ENCODE results near the gene COL4A3. TPM values are rescaled to one million over a fixed set of nuclear protein-coding genes. Genes with fewer than 3 reads are reported as not detected.
A peak's percentile ranks its signal among the peaks of the same experiment; 100 is the strongest.

COL4A3 gene
- total and polyA plus RNA-seq, 2 experiments from 2014 or later: 0.29 TPM; not detected in 1

DNA sequence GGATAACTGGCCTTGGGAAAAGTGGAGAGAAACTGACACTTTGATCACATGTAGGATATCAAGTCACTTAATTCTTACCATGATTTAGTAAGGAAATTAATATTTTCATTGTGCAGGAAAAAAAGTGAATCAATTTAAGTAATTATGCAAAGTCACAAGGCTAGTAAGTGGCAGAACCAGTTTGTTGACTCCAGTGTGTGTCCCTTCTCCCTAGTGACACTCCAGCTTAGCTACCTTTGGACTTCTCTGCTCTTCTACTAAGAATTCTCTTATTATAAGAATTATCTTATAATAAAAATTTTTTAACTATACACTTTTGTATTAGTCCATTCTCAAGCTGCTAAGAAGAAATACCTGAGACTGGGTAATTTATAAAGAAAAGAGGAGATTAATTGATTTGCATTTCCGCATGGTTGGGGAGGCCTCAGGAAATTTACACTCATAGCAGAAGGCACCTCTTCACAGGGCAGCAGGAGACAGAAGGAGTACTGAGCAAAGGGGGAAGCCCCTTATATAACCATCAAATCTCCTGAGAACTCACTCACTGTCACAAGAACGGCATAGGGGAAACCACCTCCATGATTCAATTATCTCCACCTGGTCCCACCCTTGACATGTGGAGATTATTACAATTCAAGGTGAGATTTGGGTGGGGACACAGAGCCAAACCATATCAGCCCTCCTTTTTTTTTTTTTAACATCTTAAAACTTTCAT is 14.0 kb upstream of the COL4A3 start:
- no peaks in the 10 kb centered on the region for H3K4me1 ChIP-seq (ENCODE audit: low read depth)
- TF ChIP-seq, protein P1, sequence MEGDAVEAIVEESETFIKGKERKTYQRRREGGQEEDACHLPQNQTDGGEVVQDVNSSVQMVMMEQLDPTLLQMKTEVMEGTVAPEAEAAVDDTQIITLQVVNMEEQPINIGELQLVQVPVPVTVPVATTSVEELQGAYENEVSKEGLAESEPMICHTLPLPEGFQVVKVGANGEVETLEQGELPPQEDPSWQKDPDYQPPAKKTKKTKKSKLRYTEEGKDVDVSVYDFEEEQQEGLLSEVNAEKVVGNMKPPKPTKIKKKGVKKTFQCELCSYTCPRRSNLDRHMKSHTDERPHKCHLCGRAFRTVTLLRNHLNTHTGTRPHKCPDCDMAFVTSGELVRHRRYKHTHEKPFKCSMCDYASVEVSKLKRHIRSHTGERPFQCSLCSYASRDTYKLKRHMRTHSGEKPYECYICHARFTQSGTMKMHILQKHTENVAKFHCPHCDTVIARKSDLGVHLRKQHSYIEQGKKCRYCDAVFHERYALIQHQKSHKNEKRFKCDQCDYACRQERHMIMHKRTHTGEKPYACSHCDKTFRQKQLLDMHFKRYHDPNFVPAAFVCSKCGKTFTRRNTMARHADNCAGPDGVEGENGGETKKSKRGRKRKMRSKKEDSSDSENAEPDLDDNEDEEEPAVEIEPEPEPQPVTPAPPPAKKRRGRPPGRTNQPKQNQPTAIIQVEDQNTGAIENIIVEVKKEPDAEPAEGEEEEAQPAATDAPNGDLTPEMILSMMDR (IDR thresholded peaks at IDR 0.05; ENCODE audit: low read depth, low read length): no peak
- no peaks in the 10 kb centered on the region for H3K36me3 ChIP-seq
- no peak overlapping the region for H3K27ac ChIP-seq
- no peaks in the 10 kb centered on the region for H3K9me3 ChIP-seq (ENCODE audit: low read depth)
- DNase-seq (ENCODE audit: low read depth in 1 of 2, low spot score in 1 of 2): no peak
- H3K4me3 ChIP-seq: no peak overlapping the region
- H3K27me3 ChIP-seq: no peaks in the 10 kb centered on the region

GRCh38 chr2:227152093-227152766 is 12.2 kb upstream of the COL4A3 start:
- no peaks in the 10 kb centered on the region for H3K9me3 ChIP-seq (ENCODE audit: low read depth)

DNA sequence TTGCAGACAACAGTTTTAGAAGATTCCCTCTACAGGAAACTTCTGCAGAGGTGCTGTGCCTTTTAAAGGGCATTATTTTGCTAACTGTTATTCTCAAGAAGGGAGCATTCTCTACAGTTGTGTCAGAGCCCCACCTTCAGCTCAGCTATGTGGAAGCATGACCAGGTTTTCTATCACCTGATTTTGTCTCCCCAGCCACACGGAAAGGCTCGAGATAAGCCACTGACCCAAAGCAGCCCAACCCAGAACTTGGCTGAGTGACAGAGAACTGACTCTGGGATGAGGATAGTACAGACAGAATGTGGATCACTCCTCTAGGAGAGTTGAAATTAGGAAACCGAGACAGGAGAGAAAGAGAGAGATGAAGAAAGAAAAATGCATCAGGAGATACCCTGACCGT is 11.1 kb upstream of the COL4A3 start:
- no peak for DNase-seq (ENCODE audit: low read depth in 1 of 2, low spot score in 1 of 2)
- H3K4me3 ChIP-seq: no peak overlapping the region
- H3K27ac ChIP-seq: no peak overlapping the region
- H3K36me3 ChIP-seq: no peaks in the 10 kb centered on the region
- H3K4me1 ChIP-seq (ENCODE audit: low read depth): no peaks in the 10 kb centered on the region
- TF ChIP-seq, protein P1 (IDR thresholded peaks at IDR 0.05; ENCODE audit: low read depth, low read length): no peak
- no peaks in the 10 kb centered on the region for H3K9me3 ChIP-seq (ENCODE audit: low read depth)
- peaks cover 4% of the 10 kb centered on the region for H3K27me3 ChIP-seq

More at GRCh38 chr2:227152093-227152766, 12.2 kb upstream of the COL4A3 start:
- H3K4me3 ChIP-seq: no peak overlapping the region
- no peak overlapping the region for H3K27ac ChIP-seq
- H3K4me1 ChIP-seq (ENCODE audit: low read depth): no peaks in the 10 kb centered on the region
- H3K36me3 ChIP-seq: no peaks in the 10 kb centered on the region
- H3K27me3 ChIP-seq: peaks cover 4% of the 10 kb centered on the region
- TF ChIP-seq, protein P1 (IDR thresholded peaks at IDR 0.05; ENCODE audit: low read depth, low read length): no peak
- DNase-seq (ENCODE audit: low read depth in 1 of 2, low spot score in 1 of 2): no peak

- H3K27me3 ChIP-seq: peaks cover 5% of the 10 kb centered on the region
- no peaks in the 10 kb centered on the region for H3K36me3 ChIP-seq
- H3K27ac ChIP-seq: no peak overlapping the region
- no peaks in the 10 kb centered on the region for H3K9me3 ChIP-seq (ENCODE audit: low read depth)
- H3K4me3 ChIP-seq: no peak overlapping the region
- no peak for DNase-seq (ENCODE audit: low read depth in 1 of 2, low spot score in 1 of 2)
- H3K4me1 ChIP-seq (ENCODE audit: low read depth): no peaks in the 10 kb centered on the region
- TF ChIP-seq, protein P1 (IDR thresholded peaks at IDR 0.05; ENCODE audit: low read depth, low read length): no peak
These were observed 10.5 kb upstream of the COL4A3 start for GRCh38 chr2:227153758-227154486.

DNA sequence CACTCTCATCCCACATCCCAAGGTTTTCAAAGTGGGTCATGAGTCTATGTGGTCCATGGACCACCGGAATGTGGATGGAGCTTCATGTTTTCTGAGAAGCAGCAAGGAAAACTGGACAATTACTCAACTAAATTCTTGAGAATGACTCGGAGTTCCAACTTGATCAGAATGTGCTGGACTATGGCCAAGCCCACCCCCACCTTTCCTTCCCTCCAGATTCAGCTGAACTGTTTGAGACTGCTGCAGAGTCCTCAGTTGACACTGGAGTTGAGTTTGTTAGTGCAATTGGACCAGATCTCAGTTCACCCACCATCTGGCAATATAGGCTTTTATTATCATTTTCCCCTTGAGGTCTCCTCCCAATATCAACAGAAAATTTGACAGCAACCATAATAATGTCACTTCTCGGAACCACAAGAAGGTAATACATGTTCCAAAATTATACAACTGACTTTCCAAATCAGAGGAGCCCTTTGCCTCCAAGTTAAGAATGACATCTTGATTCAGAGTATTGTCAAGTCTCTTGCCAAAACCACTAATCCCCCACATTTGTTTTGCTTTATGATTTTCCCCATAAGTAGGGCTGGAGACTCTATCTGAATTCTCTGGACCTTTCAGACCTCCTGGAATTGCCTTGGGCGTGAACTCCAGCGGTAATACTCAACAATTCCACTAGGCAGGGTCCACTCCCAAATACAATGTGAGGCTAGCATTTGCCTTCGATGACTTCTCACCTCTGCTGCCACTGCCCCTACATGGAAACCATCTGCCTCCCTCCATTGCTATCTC is 9.2 kb upstream of the COL4A3 start:
- Histone ChIP-seq H3K27ac (no peak overlapping the region), H3K4me3 (no peak overlapping the region), H3K27me3 (peaks cover 18% of the 10 kb centered on the region), H3K4me1 (ENCODE audit: low read depth) (no peaks in the 10 kb centered on the region), H3K36me3 (no peaks in the 10 kb centered on the region), H3K9me3 (ENCODE audit: low read depth) (no peaks in the 10 kb centered on the region)
- peak in 1 of 2 donors; percentile 89 for DNase-seq (ENCODE audit: low read depth in 1 of 2, low spot score in 1 of 2)
- TF ChIP-seq, protein P1 (IDR thresholded peaks at IDR 0.05; ENCODE audit: low read depth, low read length): no peak
